Astrocyte (in vitro differentiated cells and primary cell): Measurements from ENCODE around the gene INAFM2.

Experiments used
- CTCF ChIP-seq: IDR thresholded peaks from 2 replicates; pipeline ENCODE4 v1.5.1; 2011; ENCODE audit warnings: low read depth, mild to moderate bottlenecking, inconsistent platforms, low read length, moderate library complexity; ENCODE audit not compliant: insufficient read depth
- EZH2 ChIP-seq: IDR thresholded peaks from 2 replicates; pipeline ENCODE4 v1.6.1; 2012; ENCODE audit warnings: mild to moderate bottlenecking, low read length, inconsistent platforms; ENCODE audit not compliant: insufficient read depth

- no peak for TF ChIP-seq CTCF
- TF ChIP-seq EZH2, result no peak
These were observed 36.7 kb upstream of the INAFM2 start for GRCh38 chr15:40286794-40287193.
